Stomach (tissue), 4 donors: ENCODE results near the gene PHF20.

Experiments
- CTCF ChIP-seq, 7 experiments: fragments of 450-650 bp in 4 of 7; fragments of 200-600 bp in 3 of 7; sonication (generic) in 3 of 7; IDR thresholded peaks; one replicate each; pipeline ENCODE4 v1.5.1; 2016 to 2019; ENCODE audit warnings: antibody characterized with exemption in 7 of 7, control low read depth in 2 of 7, mild to moderate bottlenecking in 1 of 7
- EP300 ChIP-seq: sonication (generic); formaldehyde crosslinking; IDR thresholded peaks from one replicate; pipeline ENCODE4 v1.6.1; 2017; ENCODE audit warnings: antibody characterized with exemption
- POLR2A ChIP-seq, 4 donors: fragments of 450-650 bp; IDR thresholded peaks; one replicate each; pipeline ENCODE4 v1.6.1; 2016; ENCODE audit warnings: antibody characterized with exemption in 4 of 4, control low read depth in 2 of 4, mild to moderate bottlenecking in 1 of 4, moderate library complexity in 1 of 4
- POLR2AphosphoS5 ChIP-seq, 3 donors: sonication (generic); formaldehyde crosslinking; IDR thresholded peaks; one replicate each; pipeline ENCODE4 v1.6.1; 2016; ENCODE audit warnings: antibody characterized with exemption in 3 of 3

- TF ChIP-seq POLR2AphosphoS5 (IDR thresholded peaks at IDR 0.05) (no peak), POLR2A (IDR thresholded peaks at IDR 0.05) (no peak), CTCF (IDR thresholded peaks at IDR 0.05) (no peak), EP300 (no peak)
These were observed 116.8 kb downstream of the PHF20 start for GRCh38 chr20:35888657-35889056.
